Effector memory CD8-positive, alpha-beta T cell (primary cell): ENCODE measurements around the gene CEP170B.
A peak's percentile ranks its signal among the peaks of the same experiment; 100 is the strongest.

ENCODE experiments used
- ATAC-seq: fragments of 150-1000 bp; cut with Tn5 transposase; replicated peaks from 2 replicates; pipeline ENCODE4 v1.10.0; 2021; ENCODE audit warnings: mild to moderate bottlenecking, moderate library complexity
- DNase-seq, 3 experiments: peaks; one replicate each; pipeline ENCODE4 v3.0.0; 2021
- H3K27ac Mint-ChIP-seq, 2 donors: one replicate each; pipeline ENCODE4 v1.8.0; 2022; ENCODE audit warnings: mild to moderate bottlenecking in 2 of 2, mixed read lengths in 2 of 2, moderate library complexity in 2 of 2
- H3K27me3 Mint-ChIP-seq, 2 donors: one replicate each; pipeline ENCODE4 v1.8.0; 2022; ENCODE audit warnings: mixed read lengths in 2 of 2
- H3K36me3 Mint-ChIP-seq: one replicate; pipeline ENCODE4 v1.8.0; 2022; ENCODE audit warnings: mild to moderate bottlenecking, moderate library complexity, mixed read lengths; ENCODE audit not compliant: insufficient read depth
- H3K4me1 Mint-ChIP-seq, 2 donors: one replicate each; pipeline ENCODE4 v1.8.0; 2022; ENCODE audit warnings: low read depth in 2 of 2, mixed read lengths in 2 of 2
- H3K4me3 Mint-ChIP-seq, 2 donors: one replicate each; pipeline ENCODE4 v1.8.0; 2022; ENCODE audit warnings: mild to moderate bottlenecking in 2 of 2, mixed read lengths in 2 of 2, moderate library complexity in 2 of 2
- H3K9me3 Mint-ChIP-seq, 2 donors: one replicate each; pipeline ENCODE4 v1.8.0; 2022; ENCODE audit warnings: mixed read lengths in 2 of 2

CEP170B gene

GRCh38 chr14:104867371-104868059 is 2.4 kb downstream of the CEP170B start:
- peak overlapping the region; percentile 69 to 73 for H3K4me3 Mint-ChIP-seq
- H3K36me3 Mint-ChIP-seq = peaks cover 8% of the 10 kb centered on the region
- peaks cover 0 to 7% of the 10 kb centered on the region in 2 donors for H3K4me1 Mint-ChIP-seq
- ATAC-seq = no peak
- peak overlapping the region in 1 of 2 donors; percentile 46 for H3K27ac Mint-ChIP-seq
- DNase-seq = no peak
- H3K27me3 Mint-ChIP-seq = peaks cover 14 to 34% of the 10 kb centered on the region in 2 donors
- no peaks in the 10 kb centered on the region for H3K9me3 Mint-ChIP-seq

- Mint-ChIP-seq H3K4me1 (peaks cover 0 to 8% of the 10 kb centered on the region in 2 donors), H3K27ac (no peak overlapping the region), H3K4me3 (no peak overlapping the region), H3K27me3 (peaks cover 14 to 41% of the 10 kb centered on the region in 2 donors), H3K9me3 (no peaks in the 10 kb centered on the region), H3K36me3 (peaks cover 8% of the 10 kb centered on the region)
- DNase-seq (no peak), ATAC-seq (no peak)
Observed at GRCh38 chr14:104868060-104868740, 3.1 kb downstream of the CEP170B start.

- no peak overlapping the region for H3K27ac Mint-ChIP-seq
- H3K4me3 Mint-ChIP-seq = no peak overlapping the region
- peaks cover 14 to 42% of the 10 kb centered on the region in 2 donors for H3K27me3 Mint-ChIP-seq
- H3K4me1 Mint-ChIP-seq = peaks cover 0 to 8% of the 10 kb centered on the region in 2 donors
- DNase-seq = no peak
- no peak for ATAC-seq
- peaks cover 11% of the 10 kb centered on the region for H3K36me3 Mint-ChIP-seq
- H3K9me3 Mint-ChIP-seq = no peaks in the 10 kb centered on the region
Observed at GRCh38 chr14:104868811-104869572, 3.9 kb downstream of the CEP170B start.

GRCh38 chr14:104869669-104870367 is 4.8 kb downstream of the CEP170B start:
- H3K27ac Mint-ChIP-seq = no peak overlapping the region
- no peak overlapping the region for H3K4me3 Mint-ChIP-seq
- DNase-seq (no peak), ATAC-seq (no peak)
- H3K27me3 Mint-ChIP-seq = peaks cover 14 to 42% of the 10 kb centered on the region in 2 donors
- no peaks in the 10 kb centered on the region for H3K9me3 Mint-ChIP-seq
- H3K36me3 Mint-ChIP-seq = peaks cover 11% of the 10 kb centered on the region
- H3K4me1 Mint-ChIP-seq = peaks cover 0 to 6% of the 10 kb centered on the region in 2 donors

- ATAC-seq (no peak), DNase-seq (peak in 1 of 3 experiments; percentile 21)
- Mint-ChIP-seq H3K27ac (peak overlapping the region in 1 of 2 donors; percentile 41), H3K9me3 (no peaks in the 10 kb centered on the region), H3K4me3 (no peak overlapping the region), H3K4me1 (peaks cover 0 to 6% of the 10 kb centered on the region in 2 donors), H3K36me3 (peaks cover 11% of the 10 kb centered on the region), H3K27me3 (peaks cover 14 to 42% of the 10 kb centered on the region in 2 donors)
Observed at GRCh38 chr14:104870368-104871144, 5.5 kb downstream of the CEP170B start.

GRCh38 chr14:104871145-104871655 is 6.1 kb downstream of the CEP170B start:
- no peak overlapping the region for H3K4me3 Mint-ChIP-seq
- peaks cover 14 to 42% of the 10 kb centered on the region in 2 donors for H3K27me3 Mint-ChIP-seq
- H3K4me1 Mint-ChIP-seq = peaks cover 0 to 6% of the 10 kb centered on the region in 2 donors
- ATAC-seq (no peak), DNase-seq (no peak)
- H3K9me3 Mint-ChIP-seq = no peaks in the 10 kb centered on the region
- peaks cover 11% of the 10 kb centered on the region for H3K36me3 Mint-ChIP-seq
- peak overlapping the region in 1 of 2 donors; percentile 41 for H3K27ac Mint-ChIP-seq

- peak overlapping the region in 1 of 2 donors; percentile 55 for H3K27ac Mint-ChIP-seq
- peaks cover 13 to 39% of the 10 kb centered on the region in 2 donors for H3K27me3 Mint-ChIP-seq
- peaks cover 6% of the 10 kb centered on the region for H3K36me3 Mint-ChIP-seq
- no peaks in the 10 kb centered on the region for H3K9me3 Mint-ChIP-seq
- H3K4me3 Mint-ChIP-seq = no peak overlapping the region
- ATAC-seq (no peak), DNase-seq (no peak)
- peaks cover 0 to 4% of the 10 kb centered on the region in 2 donors for H3K4me1 Mint-ChIP-seq
Observed at GRCh38 chr14:104871656-104872468, 6.8 kb downstream of the CEP170B start.

- peaks cover 0 to 1% of the 10 kb centered on the region in 2 donors for H3K4me1 Mint-ChIP-seq
- peak overlapping the region in 1 of 2 donors; percentile 55 for H3K27ac Mint-ChIP-seq
- no peaks in the 10 kb centered on the region for H3K9me3 Mint-ChIP-seq
- ATAC-seq (peak; percentile 35), DNase-seq (no peak)
- H3K36me3 Mint-ChIP-seq = peaks cover 6% of the 10 kb centered on the region
- peaks cover 5 to 30% of the 10 kb centered on the region in 2 donors for H3K27me3 Mint-ChIP-seq
- no peak overlapping the region for H3K4me3 Mint-ChIP-seq
Observed at GRCh38 chr14:104872469-104873341, 7.6 kb downstream of the CEP170B start.

- Mint-ChIP-seq H3K9me3 (no peaks in the 10 kb centered on the region), H3K4me3 (no peak overlapping the region), H3K27ac (no peak overlapping the region), H3K4me1 (peaks cover 0 to 1% of the 10 kb centered on the region in 2 donors), H3K36me3 (peaks cover 6% of the 10 kb centered on the region), H3K27me3 (peaks cover 0 to 24% of the 10 kb centered on the region in 2 donors)
- no peak for DNase-seq
- ATAC-seq = no peak
Observed at GRCh38 chr14:104873380-104874055, 8.4 kb downstream of the CEP170B start.

GRCh38 chr14:104874110-104874531 is 9.1 kb downstream of the CEP170B start:
- Mint-ChIP-seq H3K4me1 (peaks cover 0 to 1% of the 10 kb centered on the region in 2 donors), H3K9me3 (no peaks in the 10 kb centered on the region), H3K27ac (no peak overlapping the region), H3K27me3 (peaks cover 0 to 22% of the 10 kb centered on the region in 2 donors), H3K4me3 (no peak overlapping the region), H3K36me3 (peaks cover 6% of the 10 kb centered on the region)
- DNase-seq = no peak
- no peak for ATAC-seq
